ENCODE data around the gene EPHA6. TPM values are rescaled to one million over a fixed set of nuclear protein-coding genes. Genes with fewer than 3 reads are reported as not detected.

The EPHA6 gene
- total and polyA plus RNA-seq, 9 of the 15 experiments (the other 6 are each of a cell fraction or from before 2014, with no cell fraction given) = not detected

DNA sequence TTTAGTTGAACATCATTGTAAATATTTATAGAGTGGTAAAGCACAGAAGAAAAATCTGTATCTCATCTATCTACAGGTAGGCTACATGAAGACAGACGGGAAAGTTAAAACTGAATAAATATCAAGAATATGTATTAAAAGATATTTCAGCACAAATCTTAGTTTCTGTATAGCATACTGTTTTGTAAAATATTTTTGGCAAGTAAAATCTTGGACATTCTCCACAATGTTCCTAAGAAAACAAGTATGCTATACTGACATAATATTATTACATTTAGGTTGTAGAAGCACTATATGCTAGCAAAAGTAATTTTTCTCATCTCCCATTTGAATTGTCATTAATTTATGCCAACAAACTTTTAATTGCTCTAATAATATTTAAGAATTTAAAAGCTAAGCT, 623.7 kb downstream of the EPHA6 start (continued):
- TF ChIP-seq NFE2L1 (tag; IDR thresholded peaks at IDR 0.05; ENCODE audit: borderline replicate concordance, low read depth) = no peak

DNA sequence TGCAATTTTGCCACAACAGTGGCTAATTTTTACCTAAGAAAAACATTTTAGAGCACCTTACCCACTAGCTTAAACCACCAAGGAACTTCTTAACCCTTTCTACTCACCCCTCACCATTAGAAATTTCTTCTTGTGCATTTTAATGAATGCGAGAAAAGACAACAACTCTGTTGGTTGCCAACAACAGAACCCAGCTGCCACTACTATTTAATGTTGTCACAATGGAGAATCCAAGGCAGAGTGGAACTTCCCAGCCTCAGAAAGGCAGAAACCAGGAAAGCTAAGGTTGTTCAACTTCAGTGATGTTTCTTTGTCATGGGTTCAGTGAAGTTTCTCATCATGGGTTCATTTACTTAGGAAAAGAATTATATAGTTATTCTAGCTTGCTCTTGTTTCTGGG, 625.0 kb downstream of the EPHA6 start:
- BruUV-seq (replicated peaks) = no TSS peak
- no peak overlapping the region for H2AFZ ChIP-seq (ENCODE audit: low read depth, low read length)
- WGBS (ENCODE audit: insufficient coverage, low coverage, missing lambda C conversion rate) = 0% methylated on average over 1 of the region's 1 CpG
- no peaks in the 10 kb centered on the region for H3K27me3 ChIP-seq (ENCODE audit: control insufficient read depth in 2 of 2, insufficient read depth in 2 of 2, low read length in 2 of 2)
- no peaks in the 10 kb centered on the region for H3K9me3 ChIP-seq (replicated peaks; ENCODE audit: control insufficient read depth, insufficient read depth, low read depth, low read length)
- H3K36me3 ChIP-seq (ENCODE audit: control insufficient read depth, insufficient read depth, low read length) = no peaks in the 10 kb centered on the region
- ATAC-seq (no peak), FAIRE-seq (no peak), DNase-seq (ENCODE audit: extremely low read depth in 1 of 4, low spot score in 3 of 4) (no peak)
- in situ Hi-C loops (cut with MboI) (no loop called here), intact Hi-C loops (cut with micrococcal nuclease) (no loop called here)
- no peak overlapping the region for H3K27ac ChIP-seq (ENCODE audit: extremely low read depth, low read depth, low read length)
- H3K9ac ChIP-seq (ENCODE audit: insufficient read depth in 1 of 2, low read depth in 2 of 2, low read length in 2 of 2) = no peak overlapping the region
- no peaks in the 10 kb centered on the region for H3K79me2 ChIP-seq (ENCODE audit: control insufficient read depth, insufficient read depth, low read length)
- H3K9me1 ChIP-seq (ENCODE audit: control insufficient read depth, insufficient read depth, low read length) = no peaks in the 10 kb centered on the region
- no peak overlapping the region for H3K4me3 ChIP-seq
- no peaks in the 10 kb centered on the region for H3K4me1 ChIP-seq (replicated peaks in 1 of 2; ENCODE audit: control insufficient read depth in 2 of 2, insufficient read depth in 2 of 2, low read length in 2 of 2)
- ChIA-PET CTCF (ENCODE audit: low intra/inter-chr PET ratio) (no interaction called here), POLR2A (no interaction called here)
- H3K4me2 ChIP-seq (ENCODE audit: insufficient read depth, low read length) = no peak overlapping the region
- no peak for TF ChIP-seq TAF1 (IDR thresholded peaks at IDR 0.05; ENCODE audit: control insufficient read depth, extremely low read depth, insufficient read depth, low read length, severe bottlenecking)
- no peaks in the 10 kb centered on the region for H4K20me1 ChIP-seq (replicated peaks; ENCODE audit: control insufficient read depth, insufficient read depth, low read length)

DNA sequence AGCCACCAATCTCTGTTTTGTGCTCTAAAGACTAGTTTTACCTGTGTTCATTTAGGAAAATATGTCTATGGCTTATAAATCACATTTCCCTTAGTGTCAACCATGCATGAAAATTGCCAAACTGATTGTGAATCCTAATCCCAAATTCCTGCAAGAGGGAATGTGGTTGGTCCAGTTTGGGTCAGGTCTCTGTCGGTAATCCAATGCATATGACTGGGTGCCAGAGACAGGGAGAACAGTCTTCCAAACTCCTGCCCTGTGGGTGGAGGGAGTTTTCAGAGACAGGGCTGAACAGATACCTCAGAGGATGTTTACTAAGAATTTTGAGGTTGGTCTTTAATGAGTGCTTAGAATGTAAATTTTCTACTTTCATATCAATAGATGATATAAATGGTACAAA, 649.6 kb downstream of the EPHA6 start:
- Histone ChIP-seq H3K79me2 (ENCODE audit: control insufficient read depth, insufficient read depth, low read length) (no peaks in the 10 kb centered on the region), H3K9me1 (ENCODE audit: control insufficient read depth, insufficient read depth, low read length) (no peaks in the 10 kb centered on the region), H3K9me3 (replicated peaks; ENCODE audit: control insufficient read depth, insufficient read depth, low read depth, low read length) (no peaks in the 10 kb centered on the region), H3K36me3 (ENCODE audit: control insufficient read depth, insufficient read depth, low read length) (no peaks in the 10 kb centered on the region), H3K4me1 (replicated peaks in 1 of 2; ENCODE audit: control insufficient read depth in 2 of 2, insufficient read depth in 2 of 2, low read length in 2 of 2) (no peaks in the 10 kb centered on the region), H3K27me3 (ENCODE audit: control insufficient read depth in 2 of 2, insufficient read depth in 2 of 2, low read length in 2 of 2) (no peaks in the 10 kb centered on the region), H3K27ac (ENCODE audit: extremely low read depth, low read depth, low read length) (no peak overlapping the region), H4K20me1 (replicated peaks; ENCODE audit: control insufficient read depth, insufficient read depth, low read length) (no peaks in the 10 kb centered on the region), H3K4me2 (ENCODE audit: insufficient read depth, low read length) (no peak overlapping the region), H2AFZ (ENCODE audit: low read depth, low read length) (no peak overlapping the region), H3K4me3 (no peak overlapping the region), H3K9ac (ENCODE audit: insufficient read depth in 1 of 2, low read depth in 2 of 2, low read length in 2 of 2) (no peak overlapping the region)
- CTCF ChIA-PET (ENCODE audit: low intra/inter-chr PET ratio) = no interaction called here
- DNase-seq (ENCODE audit: extremely low read depth in 1 of 4, low spot score in 3 of 4) (no peak), ATAC-seq (no peak), FAIRE-seq (no peak)
- 0% methylated on average over 1 of the region's 1 CpG for WGBS (ENCODE audit: insufficient coverage, low coverage, missing lambda C conversion rate)
- POLR2A ChIA-PET = no interaction called here
- intact Hi-C loops (cut with micrococcal nuclease) (no loop called here), in situ Hi-C loops (cut with MboI) (no loop called here)
- no TSS peak for BruUV-seq (replicated peaks)
- no peak for TF ChIP-seq NR4A1 (CRISPR knock-in tag; IDR thresholded peaks at IDR 0.05)
- no peak for TF ChIP-seq NR4A1 (tag; IDR thresholded peaks at IDR 0.05)
- TF ChIP-seq HNRNPUL1 (IDR thresholded peaks at IDR 0.05; ENCODE audit: low read length) = no peak
- TF ChIP-seq, protein P1, sequence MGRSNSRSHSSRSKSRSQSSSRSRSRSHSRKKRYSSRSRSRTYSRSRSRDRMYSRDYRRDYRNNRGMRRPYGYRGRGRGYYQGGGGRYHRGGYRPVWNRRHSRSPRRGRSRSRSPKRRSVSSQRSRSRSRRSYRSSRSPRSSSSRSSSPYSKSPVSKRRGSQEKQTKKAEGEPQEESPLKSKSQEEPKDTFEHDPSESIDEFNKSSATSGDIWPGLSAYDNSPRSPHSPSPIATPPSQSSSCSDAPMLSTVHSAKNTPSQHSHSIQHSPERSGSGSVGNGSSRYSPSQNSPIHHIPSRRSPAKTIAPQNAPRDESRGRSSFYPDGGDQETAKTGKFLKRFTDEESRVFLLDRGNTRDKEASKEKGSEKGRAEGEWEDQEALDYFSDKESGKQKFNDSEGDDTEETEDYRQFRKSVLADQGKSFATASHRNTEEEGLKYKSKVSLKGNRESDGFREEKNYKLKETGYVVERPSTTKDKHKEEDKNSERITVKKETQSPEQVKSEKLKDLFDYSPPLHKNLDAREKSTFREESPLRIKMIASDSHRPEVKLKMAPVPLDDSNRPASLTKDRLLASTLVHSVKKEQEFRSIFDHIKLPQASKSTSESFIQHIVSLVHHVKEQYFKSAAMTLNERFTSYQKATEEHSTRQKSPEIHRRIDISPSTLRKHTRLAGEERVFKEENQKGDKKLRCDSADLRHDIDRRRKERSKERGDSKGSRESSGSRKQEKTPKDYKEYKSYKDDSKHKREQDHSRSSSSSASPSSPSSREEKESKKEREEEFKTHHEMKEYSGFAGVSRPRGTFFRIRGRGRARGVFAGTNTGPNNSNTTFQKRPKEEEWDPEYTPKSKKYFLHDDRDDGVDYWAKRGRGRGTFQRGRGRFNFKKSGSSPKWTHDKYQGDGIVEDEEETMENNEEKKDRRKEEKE (IDR thresholded peaks at IDR 0.05; ENCODE audit: borderline replicate concordance in 1 of 2, control insufficient read depth in 1 of 2, low read depth in 2 of 2, low read length in 1 of 2) = no peak
- no peak for TF ChIP-seq ZNF561 (CRISPR knock-in tag; conservative IDR thresholded peaks at IDR 0.05)
- no peak for TF ChIP-seq HDAC3 (IDR thresholded peaks at IDR 0.05; ENCODE audit: borderline replicate concordance, partially characterized antibody)
- no peak for TF ChIP-seq HOXB6 (CRISPR knock-in tag; IDR thresholded peaks at IDR 0.05; ENCODE audit: borderline replicate concordance)
- TF ChIP-seq SMAD1 (IDR thresholded peaks at IDR 0.05; ENCODE audit: low read depth, low read length, partially characterized antibody) = no peak
- TF ChIP-seq FOSL1 (tag; conservative IDR thresholded peaks at IDR 0.05) = no peak
- TF ChIP-seq POLR2B (IDR thresholded peaks at IDR 0.05; ENCODE audit: low read depth, partially characterized antibody) = no peak
- no peak for TF ChIP-seq SUPT5H (IDR thresholded peaks at IDR 0.05)

Data from K562 (cell line).